HG03175 (cell line): ENCODE results near the gene ATP5ME.
"Not testable (repeated sequence)": the region's sequence is repeated elsewhere in the genome, so short reads cannot be mapped to it uniquely, and the experiment has no call there.

ENCODE experiments used
- ATAC-seq: cut with Tn5 transposase; IDR thresholded peaks from one replicate; pipeline ENCODE4 v1.9.1; 2021; ENCODE audit warnings: mild to moderate bottlenecking, moderate library complexity; ENCODE audit not compliant: unreplicated experiment

Gene ATP5ME

GRCh38 chr4:671769-672168 is 2.3 kb downstream of the ATP5ME start:
- no peak for ATAC-seq

GRCh38 chr4:669806-670559 is 4.1 kb downstream of the ATP5ME start:
- ATAC-seq: not testable (repeated sequence)

- ATAC-seq: not testable (repeated sequence)
Measured at GRCh38 chr4:668219-668618, 5.9 kb downstream of the ATP5ME start.

GRCh38 chr4:667545-667925 is 6.5 kb downstream of the ATP5ME start:
- no peak for ATAC-seq

GRCh38 chr4:666822-667544 is 7.1 kb downstream of the ATP5ME start:
- no peak for ATAC-seq

GRCh38 chr4:666436-666810 is 7.7 kb downstream of the ATP5ME start:
- no peak for ATAC-seq

- ATAC-seq: no peak
Measured at GRCh38 chr4:665751-666435, 8.2 kb downstream of the ATP5ME start.

GRCh38 chr4:665381-665750 is 8.7 kb downstream of the ATP5ME start:
- ATAC-seq: no peak

- ATAC-seq: no peak
Measured at GRCh38 chr4:664713-665231, 9.3 kb downstream of the ATP5ME start.

- peak; percentile 84 for ATAC-seq
Measured at GRCh38 chr4:663438-664428, 10.3 kb downstream of the ATP5ME start.

- ATAC-seq: no peak
Measured at GRCh38 chr4:663046-663437, 11.0 kb downstream of the ATP5ME start.

- ATAC-seq: no peak
Measured at GRCh38 chr4:661881-662761, 12.0 kb downstream of the ATP5ME start.

GRCh38 chr4:661231-661630 is 12.8 kb downstream of the ATP5ME start:
- ATAC-seq: no peak

GRCh38 chr4:660401-660800 is 13.7 kb downstream of the ATP5ME start:
- no peak for ATAC-seq

GRCh38 chr4:659851-660250 is 14.2 kb downstream of the ATP5ME start:
- ATAC-seq: no peak

GRCh38 chr4:658681-659667 is 15.1 kb downstream of the ATP5ME start:
- ATAC-seq: no peak

- no peak for ATAC-seq
Measured at GRCh38 chr4:657834-658667, 16.0 kb downstream of the ATP5ME start.
